Measurements from ENCODE around the gene FAT3. TPM values are rescaled to one million over a fixed set of nuclear protein-coding genes. Genes with fewer than 3 reads are reported as not detected.

FAT3 gene
- total and polyA plus RNA-seq, 8 donors: 0.05 to 2.3 (median 0.27) TPM

DNA sequence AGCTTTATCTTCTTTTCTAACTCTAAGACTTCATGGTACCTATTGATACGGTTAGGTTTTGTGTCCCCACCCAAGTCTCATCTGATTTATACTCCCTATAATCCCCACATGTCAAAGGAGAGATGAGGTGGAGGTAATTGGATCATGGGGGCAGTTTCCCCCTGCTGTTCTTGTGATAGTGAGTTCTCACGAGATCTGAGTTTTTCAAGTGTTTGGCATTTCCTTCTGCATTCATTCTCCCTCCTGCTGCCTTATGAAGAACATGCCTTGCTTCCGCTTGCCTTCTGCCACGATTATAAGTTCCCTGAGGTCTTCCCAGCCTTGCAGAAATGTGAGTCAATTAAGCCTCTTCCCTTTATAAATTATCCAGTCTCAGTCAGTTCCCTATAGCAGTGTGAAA is 5.1 kb upstream of the FAT3 start:
- Histone ChIP-seq H3K36me3 (no peaks in the 10 kb centered on the region), H3K4me1 (no peaks in the 10 kb centered on the region), H3K27me3 (peaks cover 0 to 6% (median 0%) of the 10 kb centered on the region in 4 donors), H3K4me3 (no peak overlapping the region), H3K27ac (no peak overlapping the region), H3K9me3 (no peaks in the 10 kb centered on the region)
- ATAC-seq (no peak), DNase-seq (no peak), FAIRE-seq (no peak)
- WGBS, 2 donors: 55 to 58% methylated on average over 4 of the region's 4 CpGs
- TF ChIP-seq, protein P1, sequence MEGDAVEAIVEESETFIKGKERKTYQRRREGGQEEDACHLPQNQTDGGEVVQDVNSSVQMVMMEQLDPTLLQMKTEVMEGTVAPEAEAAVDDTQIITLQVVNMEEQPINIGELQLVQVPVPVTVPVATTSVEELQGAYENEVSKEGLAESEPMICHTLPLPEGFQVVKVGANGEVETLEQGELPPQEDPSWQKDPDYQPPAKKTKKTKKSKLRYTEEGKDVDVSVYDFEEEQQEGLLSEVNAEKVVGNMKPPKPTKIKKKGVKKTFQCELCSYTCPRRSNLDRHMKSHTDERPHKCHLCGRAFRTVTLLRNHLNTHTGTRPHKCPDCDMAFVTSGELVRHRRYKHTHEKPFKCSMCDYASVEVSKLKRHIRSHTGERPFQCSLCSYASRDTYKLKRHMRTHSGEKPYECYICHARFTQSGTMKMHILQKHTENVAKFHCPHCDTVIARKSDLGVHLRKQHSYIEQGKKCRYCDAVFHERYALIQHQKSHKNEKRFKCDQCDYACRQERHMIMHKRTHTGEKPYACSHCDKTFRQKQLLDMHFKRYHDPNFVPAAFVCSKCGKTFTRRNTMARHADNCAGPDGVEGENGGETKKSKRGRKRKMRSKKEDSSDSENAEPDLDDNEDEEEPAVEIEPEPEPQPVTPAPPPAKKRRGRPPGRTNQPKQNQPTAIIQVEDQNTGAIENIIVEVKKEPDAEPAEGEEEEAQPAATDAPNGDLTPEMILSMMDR (IDR thresholded peaks at IDR 0.05): no peak
- intact Hi-C loops (cut with DNase I): no loop called here

DNA sequence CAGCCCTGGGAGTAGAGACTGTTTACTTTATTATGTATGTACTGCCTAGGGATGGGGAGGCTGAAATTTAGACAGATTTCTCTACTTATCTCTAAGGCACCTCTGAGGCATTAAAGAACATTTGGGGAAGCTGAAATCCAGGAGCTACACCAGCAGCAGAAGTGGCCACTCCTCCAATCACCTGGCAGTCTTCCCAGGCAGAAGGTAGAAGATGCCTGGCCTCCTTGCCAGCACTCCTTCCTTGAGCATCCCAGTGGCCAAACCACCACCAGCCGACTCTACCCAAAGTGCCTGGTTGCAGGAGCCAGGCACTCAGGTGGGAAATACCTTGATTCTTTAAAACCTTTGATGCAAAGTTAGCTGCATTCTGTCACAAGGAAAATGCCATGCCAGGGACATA is 1.9 kb upstream of the FAT3 start:
- no peak for FAIRE-seq
- ATAC-seq: no peak
- intact Hi-C loops (cut with DNase I): no loop called here
- no peaks in the 10 kb centered on the region for H3K9me3 ChIP-seq
- H3K4me3 ChIP-seq: no peak overlapping the region
- no peak overlapping the region for H3K27ac ChIP-seq
- H3K27me3 ChIP-seq: peaks cover 0 to 6% (median 1%) of the 10 kb centered on the region in 4 donors
- no peaks in the 10 kb centered on the region for H3K36me3 ChIP-seq
- no peaks in the 10 kb centered on the region for H3K4me1 ChIP-seq
- TF ChIP-seq, protein P1 (IDR thresholded peaks at IDR 0.05): no peak
- WGBS, 2 donors: 80 to 82% methylated on average over 1 of the region's 1 CpG
- DNase-seq: peak in 1 of 6 donors; percentile 22

GRCh38 chr11:92224054-92224406 is 588 bp upstream of the FAT3 start:
- DNase-seq (no peak), ATAC-seq (no peak), FAIRE-seq (no peak)
- peak overlapping the region in 1 of 4 donors; percentile 32 for H3K4me3 ChIP-seq
- no peaks in the 10 kb centered on the region for H3K36me3 ChIP-seq
- intact Hi-C loops (cut with DNase I): no loop called here
- H3K27ac ChIP-seq: no peak overlapping the region
- H3K4me1 ChIP-seq: no peaks in the 10 kb centered on the region
- peaks cover 0 to 12% (median 1%) of the 10 kb centered on the region in 4 donors for H3K27me3 ChIP-seq
- TF ChIP-seq, protein P1 (IDR thresholded peaks at IDR 0.05): no peak
- WGBS, 2 donors: 3 to 4% methylated on average over 8 of the region's 8 CpGs
- H3K9me3 ChIP-seq: no peaks in the 10 kb centered on the region

DNA sequence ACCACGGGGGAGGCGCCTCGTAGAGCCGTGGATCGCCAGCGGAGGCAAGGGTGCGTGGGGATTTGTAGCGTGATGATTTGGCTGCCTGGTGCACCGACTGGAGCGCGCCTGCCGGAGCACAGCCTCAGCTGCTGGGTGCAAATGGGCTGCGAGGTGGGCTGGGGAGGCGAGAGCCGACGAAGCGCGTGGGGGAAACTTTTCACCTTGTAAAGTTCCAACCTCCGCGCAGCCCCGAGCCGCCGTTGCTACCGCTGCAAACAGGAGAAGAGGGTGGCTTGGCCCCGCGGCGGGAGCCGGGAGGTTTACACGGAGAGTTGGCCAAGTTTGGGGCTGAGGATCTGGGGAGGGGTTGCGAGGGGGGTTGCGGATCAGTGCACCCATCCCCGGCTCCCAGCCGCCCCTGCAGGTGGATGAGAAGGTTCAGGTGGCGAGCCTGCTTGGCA is 528 bp downstream of the FAT3 start:
- Histone ChIP-seq H3K4me3 (peak overlapping the region in 2 of 4 donors; percentile 28 to 32), H3K27me3 (peaks cover 0 to 23% (median 1%) of the 10 kb centered on the region in 4 donors), H3K27ac (no peak overlapping the region), H3K9me3 (no peaks in the 10 kb centered on the region), H3K36me3 (no peaks in the 10 kb centered on the region), H3K4me1 (no peaks in the 10 kb centered on the region)
- WGBS, 2 donors: 0 to 1% methylated on average over 34 of the region's 34 CpGs
- TF ChIP-seq, protein P1 (IDR thresholded peaks at IDR 0.05): no peak
- intact Hi-C loops (cut with DNase I): no loop called here
- FAIRE-seq (no peak), ATAC-seq (peak; percentile 19 to 39 (median 27)), DNase-seq (peak in 2 of 6 donors; percentile 58 to 68)

GRCh38 chr11:92225568-92226330 is 1.1 kb downstream of the FAT3 start:
- FAIRE-seq (no peak), ATAC-seq (peak in 3 of 4 donors; percentile 14 to 33 (median 19)), DNase-seq (peak in 2 of 6 donors; percentile 52 to 55)
- Histone ChIP-seq H3K4me1 (no peaks in the 10 kb centered on the region), H3K27ac (no peak overlapping the region), H3K9me3 (no peaks in the 10 kb centered on the region), H3K27me3 (peaks cover 0 to 29% (median 1%) of the 10 kb centered on the region in 4 donors), H3K36me3 (no peaks in the 10 kb centered on the region), H3K4me3 (peak overlapping the region in 2 of 4 donors; percentile 28 to 32)
- WGBS, 2 donors: 2 to 3% methylated on average over 54 of the region's 54 CpGs
- intact Hi-C loops (cut with DNase I): no loop called here
- TF ChIP-seq, protein P1 (IDR thresholded peaks at IDR 0.05): no peak

Data from pancreas (tissue), 10 donors.